Right lobe of liver (tissue), 6 donors: ENCODE data around the gene CPNE4. TPM values are rescaled to one million over a fixed set of nuclear protein-coding genes. Genes with fewer than 3 reads are reported as not detected.

ENCODE experiments used
- ATAC-seq, 4 donors: fragments of 200-7000 bp; cut with Tn5 transposase; one replicate each; pipeline ENCODE4 v1.9.1; 2020; ENCODE audit warnings: mild to moderate bottlenecking in 4 of 4, moderate library complexity in 4 of 4
- DNase-seq, 3 donors: peaks; one replicate each; pipeline ENCODE4 v3.0.0-alpha.2; 2020
- H3K27ac ChIP-seq, 3 donors: fragments of 200-600 bp; one replicate each; pipeline ENCODE4 v1.8.0; 2022
- H3K27me3 ChIP-seq, 2 donors: fragments of 200-600 bp; one replicate each; pipeline ENCODE4 v1.8.0; 2022
- H3K36me3 ChIP-seq, 4 donors: fragments of 200-600 bp; sonication (generic) in 1 of 4; one replicate each; pipeline versions ENCODE4 v1.5.1 to v1.8.0; 2017 to 2022; ENCODE audit warnings: control low read depth in 1 of 4
- H3K4me1 ChIP-seq, 4 donors: fragments of 200-600 bp; sonication (generic) in 1 of 4; one replicate each; pipeline versions ENCODE4 v1.5.1 to v1.8.0; 2017 to 2022; ENCODE audit warnings: control low read depth in 1 of 4
- H3K4me3 ChIP-seq, 3 donors: fragments of 200-600 bp; one replicate each; pipeline ENCODE4 v1.8.0; 2022
- H3K9me3 ChIP-seq, 4 donors: fragments of 200-600 bp; sonication (generic) in 1 of 4; one replicate each; pipeline versions ENCODE4 v1.5.1 to v1.8.0; 2017 to 2022; ENCODE audit warnings: control low read depth in 1 of 4
- POLR2A ChIP-seq: fragments of 450-650 bp; IDR thresholded peaks from one replicate; pipeline ENCODE4 v1.6.1; 2017; ENCODE audit warnings: antibody characterized with exemption, mild to moderate bottlenecking
- WGBS: methylation state at CpG from one replicate; pipeline ENCODE4 v1.1.6; 2018; ENCODE audit warnings: low coverage, low lambda C conversion rate; ENCODE audit not compliant: insufficient coverage; ENCODE audit errors: missing lambda C conversion rate; 5-methylcytosine and 5-hydroxymethylcytosine counted together
- intact Hi-C, 2 donors: fragments of 100-400 bp; cut with DNase I; formaldehyde crosslinking; loops; one replicate each; pipeline versions ENCODE4 v1.11.2 to v1.14.1; 2022
- total RNA-seq, 6 experiments: library from RNA; depleted of rRNA in 2 of 6; stranded (reverse); fragments of >200 nt in 2 of 6; fragmentation: NEBNext Ultra II Directional in 3 of 6; extraction: Animal tissue kit (Norgen Biotek cat#: 25700) in 3 of 6; gene quantifications; one replicate each; pipeline versions ENCODE4 v1.1.0 to v1.2.4, GENCODE V29; 2016 to 2023
- TF ChIP-seq, protein P1 (sequence below), 4 donors: fragments of 200-600 bp in 3 of 4; fragments of 450-650 bp in 1 of 4; IDR thresholded peaks; one replicate each; pipeline versions ENCODE4 v1.5.1 to v1.8.0; 2016 to 2022; ENCODE audit warnings: antibody characterized with exemption in 4 of 4, mild to moderate bottlenecking in 2 of 4
- donor health status: DM: no; HTN: yes; CAD: no.
- donor health status: DM: no; HTN: no; CAD: no.
- donor health status: DM: no; HTN: no; CAD: no.
- donor health status: DM: no; HTN: yes; CAD: no.
- donor health status: DM: no; HTN: yes; CAD: no.

CPNE4 gene
- total RNA-seq, 6 experiments from 2014 or later = not detected

DNA sequence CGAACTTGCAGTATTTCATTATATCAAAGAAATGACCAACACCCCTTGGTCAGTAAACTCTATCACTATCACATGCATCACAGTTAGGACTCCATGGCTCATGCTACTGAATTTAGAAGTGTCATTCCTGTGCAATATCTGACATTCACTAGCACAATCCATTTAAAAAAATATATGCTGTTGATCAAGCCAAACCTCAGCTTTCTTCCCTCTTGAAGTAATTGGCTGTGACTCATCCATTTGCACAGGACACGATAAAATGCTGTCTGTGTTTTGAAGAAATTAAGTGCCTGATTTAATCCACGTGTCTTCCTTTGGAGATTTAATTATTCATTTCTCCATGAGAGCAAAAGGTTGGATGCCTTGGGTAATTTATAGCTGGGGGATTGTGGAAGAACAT lies 38.9 kb downstream of the CPNE4 start:
- Histone ChIP-seq H3K27ac (no peak overlapping the region), H3K4me3 (no peak overlapping the region), H3K36me3 (no peaks in the 10 kb centered on the region), H3K9me3 (no peaks in the 10 kb centered on the region), H3K27me3 (no peaks in the 10 kb centered on the region), H3K4me1 (no peaks in the 10 kb centered on the region)
- 43% methylated on average over 3 of the region's 3 CpGs for WGBS
- ATAC-seq (no peak), DNase-seq (no peak)
- TF ChIP-seq, protein P1, sequence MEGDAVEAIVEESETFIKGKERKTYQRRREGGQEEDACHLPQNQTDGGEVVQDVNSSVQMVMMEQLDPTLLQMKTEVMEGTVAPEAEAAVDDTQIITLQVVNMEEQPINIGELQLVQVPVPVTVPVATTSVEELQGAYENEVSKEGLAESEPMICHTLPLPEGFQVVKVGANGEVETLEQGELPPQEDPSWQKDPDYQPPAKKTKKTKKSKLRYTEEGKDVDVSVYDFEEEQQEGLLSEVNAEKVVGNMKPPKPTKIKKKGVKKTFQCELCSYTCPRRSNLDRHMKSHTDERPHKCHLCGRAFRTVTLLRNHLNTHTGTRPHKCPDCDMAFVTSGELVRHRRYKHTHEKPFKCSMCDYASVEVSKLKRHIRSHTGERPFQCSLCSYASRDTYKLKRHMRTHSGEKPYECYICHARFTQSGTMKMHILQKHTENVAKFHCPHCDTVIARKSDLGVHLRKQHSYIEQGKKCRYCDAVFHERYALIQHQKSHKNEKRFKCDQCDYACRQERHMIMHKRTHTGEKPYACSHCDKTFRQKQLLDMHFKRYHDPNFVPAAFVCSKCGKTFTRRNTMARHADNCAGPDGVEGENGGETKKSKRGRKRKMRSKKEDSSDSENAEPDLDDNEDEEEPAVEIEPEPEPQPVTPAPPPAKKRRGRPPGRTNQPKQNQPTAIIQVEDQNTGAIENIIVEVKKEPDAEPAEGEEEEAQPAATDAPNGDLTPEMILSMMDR (IDR thresholded peaks at IDR 0.05) = no peak
- no peak for TF ChIP-seq POLR2A
- intact Hi-C loops = no loop called here

GRCh38 chr3:131989318-131989717 lies 45.5 kb downstream of the CPNE4 start:
- 72% methylated on average over 3 of the region's 3 CpGs for WGBS
- Histone ChIP-seq H3K27ac (no peak overlapping the region), H3K9me3 (no peaks in the 10 kb centered on the region), H3K4me3 (no peak overlapping the region), H3K4me1 (no peaks in the 10 kb centered on the region), H3K27me3 (no peaks in the 10 kb centered on the region), H3K36me3 (no peaks in the 10 kb centered on the region)
- intact Hi-C loops = no loop called here
- no peak for TF ChIP-seq POLR2A
- TF ChIP-seq, protein P1 (IDR thresholded peaks at IDR 0.05) = no peak
- ATAC-seq (no peak), DNase-seq (no peak)

DNA sequence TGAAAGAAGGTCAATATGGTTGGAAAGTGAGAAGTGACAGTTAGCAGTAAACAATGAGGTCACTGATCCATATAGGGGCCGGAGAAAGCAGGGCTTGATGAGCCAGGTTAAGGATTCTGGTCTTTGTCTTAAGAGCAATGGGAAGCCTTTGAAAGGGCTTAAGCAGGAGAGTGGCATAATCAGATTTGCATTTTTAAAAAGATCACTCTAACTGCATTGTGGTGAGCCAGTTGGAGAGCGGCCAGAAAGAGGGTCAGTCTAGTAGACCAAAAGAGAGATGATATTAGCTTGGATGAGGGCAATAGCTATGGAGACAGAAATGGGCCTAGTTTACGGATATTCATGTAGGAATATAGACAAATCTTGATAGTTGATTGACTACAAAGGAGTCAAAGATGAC lies 46.6 kb downstream of the CPNE4 start:
- Histone ChIP-seq H3K9me3 (no peaks in the 10 kb centered on the region), H3K36me3 (no peaks in the 10 kb centered on the region), H3K27ac (no peak overlapping the region), H3K27me3 (no peaks in the 10 kb centered on the region), H3K4me3 (no peak overlapping the region), H3K4me1 (no peaks in the 10 kb centered on the region)
- DNase-seq (no peak), ATAC-seq (no peak)
- intact Hi-C loops = no loop called here
- TF ChIP-seq POLR2A = no peak
- TF ChIP-seq, protein P1 (IDR thresholded peaks at IDR 0.05) = no peak
- WGBS = 43% methylated on average over 3 of the region's 3 CpGs

DNA sequence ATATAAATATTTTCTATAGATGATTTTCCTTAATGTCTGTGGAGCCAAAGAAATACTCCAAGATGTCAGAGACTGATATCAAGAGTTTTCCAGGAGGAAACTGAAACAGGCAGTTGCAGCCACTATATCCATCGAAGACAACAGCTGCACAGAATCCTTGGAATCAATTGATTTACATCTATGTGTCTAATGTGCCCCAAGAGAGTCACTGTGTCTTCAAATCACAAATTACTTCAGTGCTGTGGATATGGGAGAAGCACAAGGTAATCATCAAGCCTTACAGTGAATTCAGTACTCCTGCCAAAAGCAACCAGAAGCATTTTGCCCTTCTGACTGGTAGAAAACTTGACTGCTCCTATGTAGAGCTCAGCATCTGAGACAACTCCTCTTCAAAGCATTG lies 51.1 kb downstream of the CPNE4 start:
- Histone ChIP-seq H3K4me3 (no peak overlapping the region), H3K27me3 (no peaks in the 10 kb centered on the region), H3K27ac (no peak overlapping the region), H3K9me3 (no peaks in the 10 kb centered on the region), H3K36me3 (no peaks in the 10 kb centered on the region), H3K4me1 (no peaks in the 10 kb centered on the region)
- no peak for DNase-seq
- intact Hi-C loops = no loop called here
- no peak for ATAC-seq
- TF ChIP-seq POLR2A = no peak
- TF ChIP-seq, protein P1 (IDR thresholded peaks at IDR 0.05) = no peak
- WGBS = 63% methylated on average over 1 of the region's 1 CpG

GRCh38 chr3:131981323-131981722 lies 53.5 kb downstream of the CPNE4 start:
- H3K27me3 ChIP-seq = no peaks in the 10 kb centered on the region
- WGBS = 62% methylated on average over 6 of the region's 7 CpGs
- H3K4me1 ChIP-seq = no peaks in the 10 kb centered on the region
- no peak for TF ChIP-seq POLR2A
- TF ChIP-seq, protein P1 (IDR thresholded peaks at IDR 0.05) = no peak
- intact Hi-C loops = no loop called here
- no peak overlapping the region for H3K4me3 ChIP-seq
- no peaks in the 10 kb centered on the region for H3K36me3 ChIP-seq
- H3K27ac ChIP-seq = no peak overlapping the region
- no peaks in the 10 kb centered on the region for H3K9me3 ChIP-seq
- no peak for DNase-seq
- ATAC-seq = no peak
